ENCODE results near the gene FSTL5.

FSTL5 gene

GRCh38 chr4:161428180-161428965 is 735.4 kb downstream of the FSTL5 start:
- no peak for DNase-seq

GRCh38 chr4:161419822-161420221 is 744.0 kb downstream of the FSTL5 start:
- DNase-seq: no peak

GRCh38 chr4:161411901-161412300 is 751.9 kb downstream of the FSTL5 start:
- no peak for DNase-seq

- DNase-seq: no peak
These were observed 759.3 kb downstream of the FSTL5 start for GRCh38 chr4:161404346-161405110.

GRCh38 chr4:161403781-161404180 is 760.0 kb downstream of the FSTL5 start:
- no peak for DNase-seq

- DNase-seq: no peak
These were observed 770.2 kb downstream of the FSTL5 start for GRCh38 chr4:161393602-161394001.

- DNase-seq: no peak
These were observed 781.1 kb downstream of the FSTL5 start for GRCh38 chr4:161382655-161383054.

GRCh38 chr4:161376275-161376674 is 787.5 kb downstream of the FSTL5 start:
- no peak for DNase-seq

GRCh38 chr4:161364681-161365080 is 799.1 kb downstream of the FSTL5 start:
- DNase-seq: no peak

GRCh38 chr4:161360982-161361381 is 802.8 kb downstream of the FSTL5 start:
- DNase-seq: no peak

GRCh38 chr4:161359491-161359890 is 804.3 kb downstream of the FSTL5 start:
- DNase-seq: no peak

GRCh38 chr4:161356351-161356750 is 807.4 kb downstream of the FSTL5 start:
- DNase-seq: no peak

- DNase-seq: no peak
These were observed 812.9 kb downstream of the FSTL5 start for GRCh38 chr4:161350946-161351345.

GRCh38 chr4:161345741-161346140 is 818.1 kb downstream of the FSTL5 start:
- no peak for DNase-seq

- no peak for DNase-seq
These were observed 820.2 kb downstream of the FSTL5 start for GRCh38 chr4:161343569-161343950.

- DNase-seq: no peak
These were observed 820.8 kb downstream of the FSTL5 start for GRCh38 chr4:161342881-161343568.

GRCh38 chr4:161336621-161337020 is 827.2 kb downstream of the FSTL5 start:
- no peak for DNase-seq

GRCh38 chr4:161336016-161336530 is 827.7 kb downstream of the FSTL5 start:
- no peak for DNase-seq
